ENCODE measurements around the gene PPP5C. TPM values are rescaled to one million over a fixed set of nuclear protein-coding genes. Genes with fewer than 3 reads are reported as not detected.
"Not testable (repeated sequence)": the region's sequence is repeated elsewhere in the genome, so short reads cannot be mapped to it uniquely, and the experiment has no call there.

The PPP5C gene
- polyA plus RNA-seq, 1 donor = 58.3 TPM

DNA sequence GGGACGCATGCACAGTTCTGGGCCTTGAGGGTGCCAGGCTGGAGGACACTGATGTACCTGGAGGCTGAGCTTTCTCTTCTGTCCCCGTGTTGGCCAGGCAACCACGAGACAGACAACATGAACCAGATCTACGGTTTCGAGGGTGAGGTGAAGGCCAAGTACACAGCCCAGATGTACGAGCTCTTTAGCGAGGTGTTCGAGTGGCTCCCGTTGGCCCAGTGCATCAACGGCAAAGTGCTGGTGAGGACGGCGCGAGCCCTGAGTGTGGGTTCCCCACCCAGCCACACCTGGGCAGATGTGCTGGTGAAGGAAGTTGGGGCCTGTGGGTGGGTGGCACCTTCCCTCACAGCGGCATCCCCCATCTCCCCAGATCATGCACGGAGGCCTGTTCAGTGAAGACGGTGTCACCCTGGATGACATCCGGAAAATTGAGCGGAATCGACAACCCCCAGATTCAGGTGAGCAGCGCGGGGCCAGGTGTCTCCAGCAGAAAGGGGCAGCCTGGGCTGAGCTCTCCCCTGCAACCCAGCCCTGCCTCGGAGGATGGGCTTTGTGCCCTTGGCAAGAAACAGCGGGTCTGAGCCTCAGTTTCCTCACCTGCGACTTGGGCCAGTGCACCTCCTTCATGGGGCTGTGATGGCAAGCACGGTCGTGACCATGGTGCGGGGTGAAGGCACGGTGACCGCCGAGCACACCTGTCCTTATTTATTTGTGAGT, 40.3 kb downstream of the PPP5C start:
- no peak for DNase-seq (ENCODE audit: low read depth)

DNA sequence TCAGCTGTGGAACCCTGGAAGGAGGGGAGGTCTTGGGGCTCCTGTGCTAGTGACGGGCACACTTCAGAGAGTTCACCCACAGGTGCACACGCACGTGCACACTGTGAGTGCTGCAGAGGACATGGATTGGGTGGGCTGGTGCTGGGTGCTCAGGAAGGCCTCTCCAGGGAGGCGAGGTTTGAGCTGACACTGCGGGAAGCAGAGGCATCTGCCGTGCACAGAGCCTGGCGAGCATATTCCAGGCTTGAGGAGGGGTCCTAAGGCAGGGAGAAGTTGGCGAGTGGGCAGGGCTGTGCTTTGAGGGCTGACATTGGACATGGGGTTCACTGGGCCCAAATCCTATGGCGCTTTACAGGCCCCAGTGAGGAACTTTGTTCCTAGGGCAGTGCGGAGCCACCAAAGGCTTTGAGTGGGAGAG, 40.8 kb downstream of the PPP5C start:
- no peak for DNase-seq (ENCODE audit: low read depth)

DNA sequence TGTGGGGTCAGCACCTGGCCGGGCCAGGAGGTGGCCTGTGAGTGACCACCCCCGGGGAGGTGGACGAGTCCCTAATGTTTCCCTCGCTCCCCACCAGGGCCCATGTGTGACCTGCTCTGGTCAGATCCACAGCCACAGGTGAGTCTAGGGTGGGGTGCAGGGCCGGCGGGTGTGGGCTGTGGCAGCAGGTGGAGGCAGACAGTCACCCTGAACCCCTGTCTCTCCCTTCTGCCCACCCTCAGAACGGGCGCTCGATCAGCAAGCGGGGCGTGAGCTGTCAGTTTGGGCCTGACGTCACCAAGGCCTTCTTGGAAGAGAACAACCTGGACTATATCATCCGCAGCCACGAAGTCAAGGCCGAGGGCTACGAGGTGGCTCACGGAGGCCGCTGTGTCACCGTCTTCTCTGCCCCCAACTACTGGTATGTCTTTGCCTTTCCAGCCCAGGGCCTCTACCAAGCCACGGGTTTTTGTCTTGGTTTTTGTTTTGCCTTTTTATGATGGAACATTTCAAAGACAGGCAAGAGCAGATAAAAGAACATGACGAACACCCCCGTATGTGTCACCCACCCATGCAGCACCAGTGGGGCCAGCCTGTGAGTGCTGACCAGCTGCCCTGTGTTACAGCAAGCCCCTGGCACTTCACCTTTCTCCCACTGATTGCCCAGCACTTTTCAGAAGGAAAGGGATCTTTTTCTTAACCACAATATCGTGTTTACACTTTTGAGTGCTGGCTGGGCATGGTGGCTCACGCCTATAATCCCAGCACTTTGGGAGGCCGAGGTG, 41.6 kb downstream of the PPP5C start:
- no peak for DNase-seq (ENCODE audit: low read depth)

DNA sequence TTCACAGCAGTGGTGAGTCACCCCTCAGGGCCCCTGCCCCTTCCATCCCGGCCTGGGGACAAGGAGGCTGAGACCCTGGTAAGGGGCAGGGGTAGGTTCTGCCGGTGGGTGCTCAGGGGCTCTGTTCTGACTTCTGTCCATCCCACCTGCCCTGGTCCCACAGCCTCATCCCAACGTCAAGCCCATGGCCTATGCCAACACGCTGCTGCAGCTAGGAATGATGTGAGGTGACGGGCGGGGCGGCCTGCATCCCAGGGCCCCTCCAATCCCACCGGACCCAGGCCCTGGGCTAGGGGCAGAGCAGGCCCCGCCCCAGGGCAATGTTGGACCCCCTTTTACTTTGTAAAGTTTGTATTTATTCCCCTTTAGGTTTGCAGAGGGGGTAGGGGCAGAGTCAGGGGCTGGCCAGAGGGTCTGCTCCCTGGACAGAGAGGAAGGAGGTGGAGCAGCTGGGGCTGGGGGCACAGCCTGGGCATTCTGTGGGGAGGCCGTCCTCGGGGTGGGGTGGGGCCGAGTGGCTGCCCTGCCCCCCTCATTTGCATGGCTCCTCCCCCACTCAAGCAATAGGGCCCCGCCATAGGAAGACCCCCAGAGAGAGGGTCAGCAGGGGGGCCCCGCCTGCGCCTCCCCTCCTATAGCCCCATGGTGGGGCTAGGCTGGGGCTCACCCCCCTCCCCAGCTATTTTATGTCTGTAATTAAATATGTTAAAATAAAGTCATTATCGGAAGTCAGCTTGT, 43.4 kb downstream of the PPP5C start:
- DNase-seq (ENCODE audit: low read depth) = no peak

DNA sequence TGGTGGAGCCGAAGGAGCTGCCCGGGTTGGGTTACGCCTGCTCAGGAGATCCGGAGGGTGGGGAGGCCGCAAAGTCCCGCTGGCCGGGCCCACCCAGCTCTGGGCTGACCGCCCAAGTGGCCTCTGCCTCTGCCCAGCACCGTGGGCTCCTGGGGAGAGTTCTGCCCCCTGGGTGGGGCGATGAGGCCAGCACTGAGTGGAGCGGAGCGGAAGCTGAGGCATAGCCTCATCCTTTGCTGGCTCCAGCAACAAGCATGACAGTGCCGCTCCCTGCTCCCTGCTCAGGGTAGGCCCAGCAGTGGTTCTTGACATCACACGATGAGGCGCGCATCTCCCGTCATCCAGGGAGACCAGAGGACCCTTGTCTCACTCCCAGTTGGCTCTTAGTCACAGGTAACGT, 44.0 kb downstream of the PPP5C start:
- no peak for DNase-seq (ENCODE audit: low read depth)

DNA sequence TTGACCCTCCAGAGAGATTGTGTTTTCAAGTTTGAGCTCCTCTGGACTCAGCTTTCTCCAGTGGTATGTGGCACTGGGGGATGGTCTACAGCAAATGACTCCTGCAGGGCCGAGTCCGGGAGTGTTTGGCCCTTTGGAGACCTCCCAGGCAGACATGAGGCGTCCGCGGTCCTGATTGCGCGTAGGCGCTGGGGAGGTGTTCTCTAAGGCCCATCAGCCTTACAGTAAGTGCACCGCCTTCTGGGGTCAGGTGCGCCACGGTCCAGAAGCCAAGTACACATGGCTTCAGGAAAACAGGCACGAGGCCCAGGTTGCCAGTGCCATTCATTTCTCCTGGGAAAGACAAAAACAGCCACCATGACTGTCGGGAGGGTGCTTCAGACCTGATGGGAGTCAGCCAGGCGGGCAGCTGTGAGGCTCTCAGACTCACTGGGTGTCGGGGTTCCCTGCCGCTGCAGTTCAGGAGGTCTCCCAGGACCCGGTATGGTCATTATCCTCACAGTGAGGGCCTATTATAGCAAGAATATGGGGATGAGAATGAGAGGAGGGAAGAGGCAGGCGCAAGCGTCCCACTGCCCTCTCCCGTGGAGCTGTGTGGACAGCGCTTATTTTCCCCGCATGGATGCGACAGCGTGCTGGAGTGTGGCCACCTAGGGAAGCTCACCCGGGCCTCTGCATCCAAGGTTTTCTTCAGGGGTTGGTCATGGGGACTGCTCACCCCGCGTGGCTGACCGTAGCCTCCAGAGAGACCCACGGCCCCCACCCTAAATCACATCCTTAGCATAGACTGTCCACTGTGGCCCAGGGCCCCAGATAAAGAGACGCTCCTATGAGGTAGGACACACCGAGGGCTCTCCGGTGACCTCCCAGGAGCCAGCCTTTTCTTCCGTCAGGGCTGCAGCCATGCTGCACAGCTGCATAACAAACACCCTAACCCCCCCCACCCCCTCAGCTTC, 44.7 kb downstream of the PPP5C start:
- no peak for DNase-seq (ENCODE audit: low read depth)

DNA sequence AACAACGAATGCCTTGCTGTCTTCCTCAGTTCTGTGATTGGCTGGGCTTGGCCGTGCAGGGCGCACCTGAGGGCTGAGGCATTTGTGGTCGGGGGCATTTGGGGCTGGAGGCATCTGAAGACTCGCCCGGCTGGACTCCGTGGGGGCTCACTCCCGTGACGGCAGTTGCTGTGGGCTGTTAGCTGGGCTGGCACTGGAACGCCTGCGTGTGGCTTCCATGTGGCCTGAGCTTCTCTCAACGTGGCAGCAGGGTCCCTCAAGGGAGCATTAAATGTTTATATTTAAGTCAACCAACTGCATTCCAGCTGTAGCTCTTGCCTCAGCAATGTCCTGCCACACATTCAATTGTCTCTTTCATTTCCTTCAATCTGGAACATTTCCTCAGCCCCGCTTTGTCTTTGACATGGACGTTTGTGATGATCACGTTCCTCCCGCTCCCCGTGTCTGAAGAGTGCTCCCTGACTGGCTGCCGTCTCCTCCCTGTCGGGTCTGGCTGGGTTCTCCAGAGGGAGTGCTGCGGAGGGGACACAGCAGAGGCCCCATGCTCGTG, 45.4 kb downstream of the PPP5C start:
- no peak for DNase-seq (ENCODE audit: low read depth)

DNA sequence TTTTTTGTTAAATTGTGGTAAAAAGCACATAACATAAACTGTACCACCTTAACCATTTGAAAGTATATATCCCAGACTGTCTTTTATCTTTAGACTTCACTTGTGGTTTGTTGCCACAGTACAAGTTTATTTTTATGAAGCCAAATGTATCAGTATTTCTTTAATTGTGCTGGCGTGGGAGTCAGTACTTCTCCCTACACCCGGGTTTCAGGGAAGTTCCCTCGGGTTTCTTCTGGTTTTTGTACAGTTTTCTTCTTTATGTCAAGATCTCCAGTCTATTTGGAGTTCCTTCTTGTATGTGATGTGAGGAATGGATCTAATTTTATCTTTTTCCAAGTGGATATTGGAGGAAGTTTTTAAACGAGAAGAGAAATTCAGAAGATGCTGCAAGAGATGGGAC, 46.0 kb downstream of the PPP5C start:
- no peak for DNase-seq (ENCODE audit: low read depth)

DNA sequence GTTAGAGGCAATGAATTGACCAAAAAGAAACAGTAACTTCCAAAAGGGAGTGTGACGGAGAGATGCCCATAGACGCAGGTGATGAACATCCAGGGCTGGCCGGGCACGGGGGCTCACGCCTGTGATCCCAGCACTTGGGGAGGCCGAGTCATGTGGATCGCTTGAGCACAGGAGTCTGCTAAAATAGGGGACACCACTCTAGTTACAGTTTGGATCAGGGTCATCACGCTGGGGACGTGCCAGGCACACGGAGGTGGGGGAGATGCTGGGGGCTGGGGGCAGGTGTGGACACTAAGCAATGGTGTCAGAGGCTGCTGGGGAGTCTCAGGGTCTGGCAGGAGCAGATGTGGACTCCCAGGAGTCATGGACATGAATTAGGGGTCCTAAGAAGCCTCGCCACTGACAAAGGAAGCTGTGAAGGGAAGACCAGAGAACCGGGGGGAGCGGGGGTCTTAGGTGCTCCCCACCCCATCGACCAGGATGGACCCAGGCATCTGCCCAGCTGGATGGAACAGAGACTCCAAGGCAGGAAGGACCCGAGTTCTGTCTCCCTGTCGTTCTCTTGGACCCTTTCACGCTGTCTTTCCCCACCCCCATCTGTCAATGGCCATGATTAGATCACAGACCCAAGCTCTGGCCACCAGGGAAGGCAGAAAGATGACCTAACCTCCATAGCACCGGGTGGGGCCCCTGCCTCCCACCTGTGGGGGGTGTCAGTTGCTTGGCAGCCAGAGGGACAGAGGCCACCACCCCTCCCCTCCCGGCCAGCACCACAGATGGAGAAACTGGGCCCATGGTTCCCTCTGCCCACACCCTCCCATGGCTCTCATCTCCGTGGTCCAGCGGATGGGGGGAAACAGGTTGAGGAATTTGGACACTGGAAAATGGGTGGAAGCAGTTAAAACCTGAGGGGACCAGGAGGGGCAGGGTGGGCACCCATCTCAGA, 46.8 kb downstream of the PPP5C start:
- DNase-seq (ENCODE audit: low read depth) = no peak

DNA sequence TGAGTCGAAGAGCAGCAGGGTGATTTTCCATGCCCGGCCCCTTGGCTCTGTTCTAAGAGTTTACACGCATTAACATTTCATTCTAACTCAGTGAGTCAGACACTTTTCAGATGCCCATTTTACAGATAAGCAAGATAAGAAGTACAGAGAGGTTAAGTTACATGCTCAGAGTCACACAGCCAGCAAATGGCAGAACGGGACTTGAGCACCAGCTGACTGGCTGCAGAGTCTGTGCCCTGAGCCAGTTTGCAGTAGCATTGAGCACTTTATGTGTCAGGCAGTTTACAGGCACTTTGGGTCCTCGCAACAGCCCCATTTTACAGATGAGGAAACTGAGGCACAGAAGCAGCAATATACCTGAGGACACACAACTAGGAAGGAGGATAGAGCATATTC, 47.5 kb downstream of the PPP5C start:
- DNase-seq (ENCODE audit: low read depth) = no peak

DNA sequence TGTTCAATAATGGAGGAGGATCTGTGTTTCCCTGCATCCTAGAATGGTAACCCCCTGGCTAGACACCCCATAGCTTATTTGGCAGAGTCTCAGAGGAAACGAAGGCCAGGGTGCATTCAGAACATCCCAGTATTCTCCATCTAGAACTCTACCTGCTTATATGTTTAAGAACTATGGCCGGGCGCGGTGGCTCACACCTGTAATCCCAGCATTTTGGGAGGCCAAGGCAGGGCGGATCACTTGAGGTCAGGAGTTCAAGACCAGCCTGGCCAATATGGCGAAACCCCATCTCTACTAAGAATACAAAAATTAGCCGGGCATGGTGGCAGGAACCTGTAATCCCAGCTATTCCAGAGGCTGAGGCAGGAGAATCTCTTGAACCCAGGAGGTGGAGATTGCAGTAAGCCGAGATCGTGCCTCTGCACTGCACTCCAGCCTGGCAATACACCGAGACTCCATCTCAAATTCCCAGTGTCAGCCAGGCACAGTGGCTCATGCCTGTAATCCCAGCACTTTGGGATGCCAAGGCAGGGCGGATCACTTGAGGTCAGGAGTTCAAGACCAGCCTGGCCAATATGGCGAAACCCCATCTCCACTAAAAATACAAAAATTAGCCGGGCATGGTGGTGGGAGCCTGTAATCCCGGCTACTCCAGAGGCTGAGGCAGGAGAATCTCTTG, 51.1 kb downstream of the PPP5C start:
- DNase-seq (ENCODE audit: low read depth) = not testable (repeated sequence)

DNA sequence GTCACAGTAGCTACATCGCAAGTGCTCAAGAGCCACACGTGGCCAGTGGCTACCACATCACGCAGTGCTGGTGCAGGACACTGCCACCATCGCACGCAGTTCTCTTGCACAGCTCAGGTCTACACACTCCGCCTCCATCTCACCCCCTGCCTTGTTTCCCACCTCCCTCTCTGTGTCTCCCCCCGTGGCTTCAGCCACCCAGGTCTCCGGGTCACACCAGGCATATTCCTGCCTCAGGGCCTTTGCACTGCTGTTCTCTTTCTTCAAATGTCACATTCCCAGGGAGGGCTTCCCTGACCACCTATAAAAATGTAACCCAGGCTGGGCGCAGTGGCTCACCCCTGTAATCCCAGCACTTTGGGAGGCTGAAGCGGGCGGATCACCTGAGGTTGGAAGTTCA, 55.8 kb downstream of the PPP5C start:
- no peak for DNase-seq (ENCODE audit: low read depth)

DNA sequence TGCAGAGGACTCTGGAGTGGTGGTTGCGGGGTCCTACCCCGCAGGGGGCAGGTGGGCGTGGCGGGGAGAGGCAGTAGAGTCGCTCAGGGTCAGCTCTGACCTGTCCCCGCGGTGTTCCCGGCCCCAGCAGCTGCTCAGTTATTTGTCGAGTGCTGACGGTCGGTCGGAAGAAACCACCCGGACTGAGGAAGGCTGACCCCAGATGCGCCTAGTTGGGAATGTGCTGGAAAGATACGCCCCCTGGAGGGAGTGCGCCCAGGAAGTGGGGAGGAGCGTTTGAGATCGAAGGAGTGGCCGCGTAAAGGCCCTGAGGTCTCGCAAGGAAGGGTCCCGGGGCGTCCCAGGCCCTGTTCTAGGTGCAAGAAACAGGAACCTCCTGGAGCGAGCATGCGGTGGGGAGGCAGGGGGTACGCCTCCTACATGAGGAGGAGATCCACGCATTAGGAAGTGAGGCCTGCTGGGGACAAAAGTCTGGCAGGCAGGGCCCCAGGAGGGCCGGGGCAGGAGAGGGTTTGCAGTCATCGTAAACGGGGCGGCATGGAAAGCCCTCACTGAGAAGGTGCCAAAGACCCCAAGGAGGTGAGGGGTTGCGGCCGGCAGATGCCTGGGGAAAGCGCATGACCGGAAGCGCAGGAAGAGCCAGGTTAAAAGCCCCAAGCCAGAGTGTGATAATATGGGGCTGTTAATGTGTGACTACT, 57.3 kb downstream of the PPP5C start:
- no peak for DNase-seq (ENCODE audit: low read depth)

DNA sequence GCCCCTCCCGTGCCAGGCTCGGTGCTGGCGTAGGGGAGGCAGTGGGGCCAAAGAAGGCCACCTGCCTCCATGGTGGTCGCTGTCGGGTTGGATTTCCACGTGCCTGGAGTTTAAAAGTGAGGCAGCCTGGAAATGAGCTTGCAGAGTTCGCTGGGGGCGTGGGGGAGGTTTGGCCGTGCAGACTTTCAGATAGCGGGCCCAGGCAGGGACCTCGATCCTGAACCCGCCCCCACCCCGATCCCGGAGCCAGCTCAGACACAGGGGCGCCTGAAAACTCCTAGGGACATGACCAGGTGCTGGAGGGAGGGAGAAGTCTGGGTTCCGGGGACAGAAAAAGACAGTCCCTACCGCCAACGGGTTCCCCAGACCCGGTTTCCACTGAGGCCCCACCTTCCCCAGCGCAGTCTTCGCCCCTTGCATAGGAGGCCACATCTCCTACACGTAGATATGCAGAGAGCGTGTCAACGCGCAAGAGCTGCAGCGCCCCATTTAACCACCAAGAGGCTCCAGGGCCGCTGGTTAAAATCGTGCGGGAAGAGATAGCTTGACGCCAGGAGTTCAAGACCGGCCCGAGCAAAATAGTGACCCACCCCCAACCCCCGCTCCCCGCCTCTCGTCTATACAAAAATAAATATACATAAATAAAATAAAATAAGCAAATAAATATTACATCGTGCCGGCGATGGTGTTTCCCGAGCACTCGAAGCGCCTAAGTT, 58.0 kb downstream of the PPP5C start:
- no peak for DNase-seq (ENCODE audit: low read depth)

DNA sequence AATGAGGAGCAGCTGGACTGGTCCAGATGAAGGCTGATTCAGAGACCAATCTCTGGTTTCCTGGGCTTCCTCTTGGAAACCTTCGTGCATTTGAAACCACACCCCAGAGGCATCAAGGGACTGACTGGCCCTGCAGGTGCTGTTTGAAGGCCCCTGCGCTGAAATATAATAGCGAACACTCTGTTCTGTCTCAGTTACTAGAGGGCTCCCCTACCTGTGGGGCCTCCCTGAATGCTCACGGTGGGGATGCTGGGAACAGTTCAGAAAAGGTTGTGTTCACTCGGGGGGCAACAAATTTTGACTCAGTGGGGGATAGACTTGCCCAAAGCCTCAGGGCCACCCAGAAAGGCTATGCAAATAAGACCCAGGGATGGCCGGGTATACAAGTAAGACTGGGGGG, 60.1 kb downstream of the PPP5C start:
- DNase-seq (ENCODE audit: low read depth) = no peak

DNA sequence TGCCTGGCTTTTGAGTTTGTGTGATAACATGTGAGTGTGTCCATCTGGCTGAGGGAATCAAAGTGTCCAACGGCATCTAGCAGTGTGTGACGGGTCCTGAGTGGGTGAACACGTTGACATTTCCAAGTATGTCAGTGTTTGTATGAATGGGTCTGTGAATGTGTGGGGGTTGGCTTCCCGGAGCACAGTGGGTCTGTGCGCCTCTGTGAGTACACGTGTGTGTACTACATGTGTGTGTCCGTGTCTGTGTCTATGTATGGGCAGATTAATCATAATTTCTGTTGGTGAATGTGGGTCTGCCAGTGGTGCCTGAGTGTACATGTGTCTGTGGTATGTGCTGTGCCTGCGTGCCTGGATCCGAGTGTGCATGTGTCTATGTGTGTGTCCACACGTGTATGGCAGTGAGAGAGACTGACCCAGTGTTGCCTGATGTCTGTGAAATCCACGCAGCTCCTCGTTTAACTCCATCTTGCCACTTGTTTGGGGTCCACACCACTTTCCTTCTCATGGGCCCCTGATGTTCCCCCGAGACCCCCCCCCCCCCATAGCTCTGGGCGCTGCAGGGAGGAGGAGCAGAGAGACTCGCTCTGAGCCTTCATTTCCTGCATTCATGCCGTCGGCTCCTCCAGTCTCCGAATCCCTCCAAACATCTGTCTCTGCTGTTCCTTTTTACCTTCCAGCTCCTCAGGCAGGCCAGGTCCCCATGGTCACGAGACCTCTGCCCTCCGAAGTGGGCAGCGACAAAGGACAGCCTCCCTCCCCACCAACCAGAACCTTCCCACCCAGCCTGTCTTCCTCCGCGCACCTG, 61.2 kb downstream of the PPP5C start:
- DNase-seq (ENCODE audit: low read depth) = no peak

DNA sequence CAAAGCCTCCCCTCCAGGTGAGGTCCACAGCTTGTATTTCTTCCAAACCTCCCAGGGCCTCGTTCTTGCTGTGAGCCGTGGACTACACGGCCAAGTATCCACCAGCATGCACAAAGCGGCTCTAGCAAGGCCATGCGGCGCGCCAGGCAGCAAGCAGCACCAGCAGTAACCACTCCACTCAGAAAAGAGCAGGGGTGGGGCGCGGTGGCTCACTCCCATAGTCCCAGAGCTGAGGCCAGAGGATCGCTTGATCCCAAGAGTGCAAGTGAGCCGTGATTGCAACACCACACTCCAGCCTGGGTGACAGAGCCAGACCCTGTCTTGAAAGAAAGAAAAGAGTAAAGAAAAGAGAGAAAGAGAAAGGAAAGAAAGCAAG, 61.8 kb downstream of the PPP5C start:
- no peak for DNase-seq (ENCODE audit: low read depth)

Measured in forelimb muscle (tissue), 1 donor.